ENCODE data around the gene RSPH10B2.
"Not testable (repeated sequence)": the region's sequence is repeated elsewhere in the genome, so short reads cannot be mapped to it uniquely, and the experiment has no call there.

- TF ChIP-seq CTCF (IDR thresholded peaks at IDR 0.05); REST (IDR thresholded peaks at IDR 0.05; ENCODE audit: insufficient read depth in 1 of 2, low read depth in 2 of 2, low read length in 1 of 2); TCF7L2 (IDR thresholded peaks at IDR 0.05; ENCODE audit: low read depth, low read length); POLR2AphosphoS5 (IDR thresholded peaks at IDR 0.05; ENCODE audit: low read depth, low read length): not testable (repeated sequence)
Observed at GRCh38 chr7:6813011-6813410, 59.1 kb downstream of the RSPH10B2 start.
